Liver (tissue), 3 donors: Measurements from ENCODE around the gene RIC1.

ENCODE experiments used
- CTCF ChIP-seq: fragments of 150-350 bp; IDR thresholded peaks from 2 replicates; pipeline ENCODE4 v1.5.1; 2017; ENCODE audit warnings: improper control_type of control experiment, low read depth, low read length; ENCODE audit not compliant: missing input control
- FOXA1 ChIP-seq: IDR thresholded peaks from 2 replicates; pipeline ENCODE4 v1.6.1; 2016; ENCODE audit warnings: antibody characterized with exemption
- FOXA2 ChIP-seq: IDR thresholded peaks from 2 replicates; pipeline ENCODE4 v1.6.1; 2016; ENCODE audit warnings: antibody characterized with exemption
- JUND ChIP-seq, 2 donors: IDR thresholded peaks; 2 replicates each; pipeline ENCODE4 v1.6.1; 2016; ENCODE audit warnings: antibody characterized with exemption in 2 of 2
- MAX ChIP-seq: IDR thresholded peaks from 2 replicates; pipeline ENCODE4 v1.6.1; 2016; ENCODE audit warnings: antibody characterized with exemption
- RAD21 ChIP-seq, 2 donors: IDR thresholded peaks; 2 replicates each; pipeline ENCODE4 v1.6.1; 2016; ENCODE audit warnings: antibody characterized with exemption in 2 of 2, mild to moderate bottlenecking in 2 of 2
- REST ChIP-seq: IDR thresholded peaks from 2 replicates; pipeline ENCODE4 v1.6.1; 2016; ENCODE audit warnings: antibody characterized with exemption, mild to moderate bottlenecking
- SP1 ChIP-seq: IDR thresholded peaks from 2 replicates; pipeline ENCODE4 v1.6.1; 2018; ENCODE audit warnings: antibody characterized with exemption, mild to moderate bottlenecking
- donor health status: healthy.
- donor health status: healthy.

GRCh38 chr9:5593904-5594303 is 35.0 kb upstream of the RIC1 start:
- no peak for TF ChIP-seq FOXA1
- no peak for TF ChIP-seq JUND (IDR thresholded peaks at IDR 0.05)
- no peak for TF ChIP-seq CTCF
- no peak for TF ChIP-seq MAX
- TF ChIP-seq FOXA2, result no peak
- TF ChIP-seq SP1, result no peak
- no peak for TF ChIP-seq RAD21 (IDR thresholded peaks at IDR 0.05)
- no peak for TF ChIP-seq REST
